Uterus (tissue), 4 donors: ENCODE results near the gene SLC6A17. TPM values are rescaled to one million over a fixed set of nuclear protein-coding genes. Genes with fewer than 3 reads are reported as not detected.

Source experiments
- DNase-seq, 2 donors: peaks; one replicate each; pipeline ENCODE4 v3.0.0-alpha.2; 2019 to 2020
- H3K27ac ChIP-seq, 2 donors: fragments of 200-600 bp; sonication (generic); 1 replicate in 1 of 2; 2 replicates in 1 of 2; pipeline ENCODE4 v1.5.1; 2016 to 2018
- H3K27me3 ChIP-seq, 2 donors: fragments of 200-600 bp; sonication (generic); one replicate each; pipeline ENCODE4 v1.5.1; 2018 to 2019; ENCODE audit warnings: control low read depth in 1 of 2
- H3K36me3 ChIP-seq, 2 donors: fragments of 200-600 bp; sonication (generic); one replicate each; pipeline ENCODE4 v1.5.1; 2019; ENCODE audit warnings: control low read depth in 1 of 2
- H3K4me1 ChIP-seq, 2 donors: fragments of 200-600 bp; sonication (generic); one replicate each; pipeline ENCODE4 v1.5.1; 2018 to 2019; ENCODE audit warnings: control low read depth in 1 of 2
- H3K4me3 ChIP-seq, 2 donors: fragments of 200-600 bp; sonication (generic); 1 replicate in 1 of 2; 2 replicates in 1 of 2; pipeline ENCODE4 v1.5.1; 2018 to 2019; ENCODE audit warnings: mild to moderate bottlenecking in 1 of 2
- H3K9me3 ChIP-seq, 2 donors: fragments of 200-600 bp; sonication (generic); one replicate each; pipeline ENCODE4 v1.5.1; 2019; ENCODE audit warnings: control low read depth in 1 of 2
- CTCF ChIP-seq, 4 experiments: fragments of 200-600 bp in 2 of 4; fragments of 450-650 bp in 2 of 4; sonication (generic) in 2 of 4; IDR thresholded peaks; one replicate each; pipeline ENCODE4 v1.5.1; 2016 to 2019; ENCODE audit warnings: antibody characterized with exemption in 4 of 4, mild to moderate bottlenecking in 2 of 4, moderate library complexity in 1 of 4
- POLR2A ChIP-seq, 2 donors: fragments of 450-650 bp; IDR thresholded peaks; one replicate each; pipeline ENCODE4 v1.6.1; 2016; ENCODE audit warnings: antibody characterized with exemption in 2 of 2, mild to moderate bottlenecking in 1 of 2, moderate library complexity in 1 of 2
- intact Hi-C: fragments of 100-400 bp; cut with DNase I; formaldehyde crosslinking; loops from one replicate; pipeline ENCODE4 v1.15.1; 2023; ENCODE audit warnings: low total_unique reads
- total RNA-seq, 4 donors: library from RNA; depleted of rRNA in 3 of 4; stranded (reverse); fragments of >200 nt in 3 of 4; gene quantifications; one replicate each; pipeline versions ENCODE4 v1.1.0 to v1.2.4, GENCODE V29; 2014 to 2023
- donor health status: DM: yes; HTN: yes; CAD: no.

SLC6A17 gene
- total RNA-seq, 4 donors from 2014 or later, result 0.07 to 0.15 TPM; not detected in 2

- TF ChIP-seq POLR2A (IDR thresholded peaks at IDR 0.05) (no peak), CTCF (IDR thresholded peaks at IDR 0.05) (no peak)
- DNase-seq, result no peak
- Histone ChIP-seq H3K27me3 (peaks cover 0 to 11% of the 10 kb centered on the region in 2 donors), H3K36me3 (no peaks in the 10 kb centered on the region), H3K9me3 (no peaks in the 10 kb centered on the region), H3K27ac (no peak overlapping the region), H3K4me3 (no peak overlapping the region), H3K4me1 (peaks cover 0 to 5% of the 10 kb centered on the region in 2 donors)
- intact Hi-C loops, result no loop called here
These were observed 16.2 kb upstream of the SLC6A17 start for GRCh38 chr1:110134050-110134595.

DNA sequence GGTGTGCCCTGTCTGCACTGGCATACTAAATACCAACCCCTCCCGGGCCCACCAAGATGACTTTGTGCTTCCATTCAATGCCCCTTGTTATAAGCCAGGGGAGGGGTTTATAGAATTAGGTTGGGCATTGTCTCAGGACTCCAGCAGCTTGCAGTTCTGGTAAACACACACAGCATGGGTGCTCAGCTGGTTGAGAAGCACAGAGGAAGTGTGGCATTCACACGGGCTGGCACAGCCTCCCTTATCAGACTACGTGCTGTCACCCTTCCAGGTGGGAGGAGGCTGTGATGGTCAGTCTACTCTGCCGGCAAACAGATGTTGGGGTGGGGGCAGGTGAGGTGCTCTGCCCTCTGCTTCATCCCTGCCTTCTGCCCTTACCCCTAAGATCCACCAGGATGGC, 15.0 kb upstream of the SLC6A17 start:
- no peak for TF ChIP-seq CTCF (IDR thresholded peaks at IDR 0.05)
- no peak for TF ChIP-seq POLR2A (IDR thresholded peaks at IDR 0.05)
- no peak for DNase-seq
- Histone ChIP-seq H3K27me3 (peaks cover 0 to 11% of the 10 kb centered on the region in 2 donors), H3K4me3 (no peak overlapping the region), H3K36me3 (no peaks in the 10 kb centered on the region), H3K9me3 (no peaks in the 10 kb centered on the region), H3K27ac (no peak overlapping the region), H3K4me1 (peaks cover 0 to 3% of the 10 kb centered on the region in 2 donors)
- intact Hi-C loops, result no loop called here

DNA sequence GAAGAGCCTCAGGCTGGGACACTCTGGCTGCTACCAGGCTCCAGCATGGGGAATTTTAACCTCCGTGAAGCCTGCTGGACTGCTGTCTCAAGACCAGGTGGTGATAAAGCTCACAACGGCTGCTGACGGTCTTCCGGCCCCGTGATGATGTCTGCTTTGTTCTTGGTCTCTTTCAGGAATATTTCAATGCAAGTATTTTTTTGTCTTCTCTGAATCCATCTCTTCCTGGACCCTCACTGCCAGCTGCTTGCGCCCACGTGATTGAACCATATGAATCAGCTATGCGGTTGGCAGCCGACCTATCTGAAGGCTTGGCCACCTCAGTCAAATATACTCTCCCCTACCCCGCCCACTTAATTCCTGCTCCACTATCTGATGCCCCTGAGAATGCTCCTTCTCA, 14.6 kb upstream of the SLC6A17 start:
- intact Hi-C loops, result no loop called here
- Histone ChIP-seq H3K27me3 (peaks cover 0 to 11% of the 10 kb centered on the region in 2 donors), H3K27ac (no peak overlapping the region), H3K4me3 (no peak overlapping the region), H3K36me3 (no peaks in the 10 kb centered on the region), H3K4me1 (no peaks in the 10 kb centered on the region), H3K9me3 (no peaks in the 10 kb centered on the region)
- no peak for DNase-seq
- TF ChIP-seq CTCF (IDR thresholded peaks at IDR 0.05), result no peak

GRCh38 chr1:110136911-110137310, 13.4 kb upstream of the SLC6A17 start:
- Histone ChIP-seq H3K9me3 (no peaks in the 10 kb centered on the region), H3K4me1 (no peaks in the 10 kb centered on the region), H3K27ac (no peak overlapping the region), H3K27me3 (peaks cover 0 to 15% of the 10 kb centered on the region in 2 donors), H3K4me3 (no peak overlapping the region), H3K36me3 (no peaks in the 10 kb centered on the region)
- TF ChIP-seq POLR2A (IDR thresholded peaks at IDR 0.05) (no peak), CTCF (IDR thresholded peaks at IDR 0.05) (no peak)
- DNase-seq, result no peak
- intact Hi-C loops, result no loop called here

DNA sequence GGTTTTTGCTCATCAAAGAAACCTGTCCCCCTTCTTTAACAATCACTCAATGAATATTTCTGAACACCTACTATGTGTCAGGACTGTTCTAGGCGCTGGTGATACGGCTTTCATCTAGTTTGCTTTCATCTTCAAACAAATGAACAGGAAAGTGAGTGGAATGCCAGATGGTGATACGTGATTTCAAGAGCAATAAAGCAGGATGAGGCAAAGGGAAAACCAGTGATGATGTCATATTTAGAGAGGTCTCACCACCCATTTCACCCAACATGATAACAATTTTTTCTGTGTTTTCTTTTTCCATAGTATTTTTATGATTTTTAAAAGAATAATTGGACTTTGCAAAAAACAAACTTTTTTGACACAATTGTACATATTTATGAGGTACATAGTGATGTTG, 11.3 kb upstream of the SLC6A17 start:
- Histone ChIP-seq H3K36me3 (no peaks in the 10 kb centered on the region), H3K27ac (no peak overlapping the region), H3K9me3 (no peaks in the 10 kb centered on the region), H3K4me1 (no peaks in the 10 kb centered on the region), H3K27me3 (peaks cover 0 to 15% of the 10 kb centered on the region in 2 donors), H3K4me3 (no peak overlapping the region)
- no peak for TF ChIP-seq POLR2A (IDR thresholded peaks at IDR 0.05)
- TF ChIP-seq CTCF (IDR thresholded peaks at IDR 0.05), result no peak
- no peak for DNase-seq
- intact Hi-C loops, result no loop called here
